ENCODE results near the gene MST1R. TPM values are rescaled to one million over a fixed set of nuclear protein-coding genes. Genes with fewer than 3 reads are reported as not detected.
"Not testable (repeated sequence)": the region's sequence is repeated elsewhere in the genome, so short reads cannot be mapped to it uniquely, and the experiment has no call there.

Gene MST1R
- total RNA-seq, 1 experiment from 2014 or later, result 39.0 TPM

- ATAC-seq (peak; percentile 98), DNase-seq (peak; percentile 96)
- ChIA-PET CTCF (interaction anchor here (0.6 to 1.0 kb wide), 3 partner anchors 10 to 293 kb away, joined by 3 to 20 read pairs (median 6); partner anchors contain the start of gene MON1A), POLR2A (ENCODE audit: unreplicated experiment) (interaction anchor here (1.0 to 1.6 kb wide), 3 partner anchors 9 to 34 kb away, joined by 3 to 9 read pairs (median 5); partner anchors contain the start of gene MON1A)
- Histone ChIP-seq H3K4me3 (ENCODE audit: low read length) (peak within 1 kb of the TSS; percentile 91), H2AFZ (ENCODE audit: low read length) (peak within 1 kb of the TSS; percentile 81), H3K4me1 (ENCODE audit: insufficient read depth, low read length) (peaks cover 4% of the 10 kb centered on the region), H3F3A (ENCODE audit: low read length, unreplicated experiment) (no peaks in the 10 kb centered on the region), H3K36me3 (ENCODE audit: low read depth, low read length) (0 out of 2 replicates have a peak, but pooled peaks cover 3% of the 10 kb centered on the region), H3K27ac (ENCODE audit: low read length) (peak within 1 kb of the TSS; percentile 82), H3K9me3 (ENCODE audit: low read length) (no peaks in the 10 kb centered on the region), H4K20me1 (ENCODE audit: low read length) (peaks cover 18% of the 10 kb centered on the region), H3K4me2 (ENCODE audit: low read length) (peak within 1 kb of the TSS; percentile 96), H3K9me2 (replicated peaks; ENCODE audit: low read length) (no peaks in the 10 kb centered on the region), H3K79me2 (ENCODE audit: low read length) (peaks cover 47% of the 10 kb centered on the region), H3K9ac (ENCODE audit: low read length) (peak within 1 kb of the TSS; percentile 84), H3K27me3 (ENCODE audit: low read length) (no peaks in the 10 kb centered on the region)
- no TSS peak for BruUV-seq (replicated peaks)
- TF ChIP-seq EZH2phosphoT487 (IDR thresholded peaks at IDR 0.05; ENCODE audit: borderline replicate concordance, low read length) (no peak), CTCF (conservative IDR thresholded peaks at IDR 0.05; ENCODE audit: low read depth, low read length) (no peak), EZH2 (IDR thresholded peaks at IDR 0.05; ENCODE audit: low read length, unreplicated experiment) (no peak)
- intact Hi-C loops (cut with micrococcal nuclease), result loop anchor here (1.0 kb wide), 1 partner anchor 11 kb away; the partner anchor contains the start of gene MON1A
Observed at GRCh38 chr3:49939858-49940666, 36.4 kb upstream of the MST1R start, which contains the start of gene RBM6. TSS of gene RBM6 (plus strand) at chr3:49940150. CDS start at chr3:49962642, 22,492 bp downstream.

- Histone ChIP-seq H3K27me3 (ENCODE audit: low read length) (no peaks in the 10 kb centered on the region), H3K4me3 (ENCODE audit: low read length) (no peak overlapping the region), H3K4me1 (ENCODE audit: insufficient read depth, low read length) (peaks cover 4% of the 10 kb centered on the region), H3K27ac (ENCODE audit: low read length) (no peak overlapping the region), H2AFZ (ENCODE audit: low read length) (no peak overlapping the region), H3F3A (ENCODE audit: low read length, unreplicated experiment) (no peaks in the 10 kb centered on the region), H3K9me2 (replicated peaks; ENCODE audit: low read length) (no peaks in the 10 kb centered on the region), H3K9me3 (ENCODE audit: low read length) (no peaks in the 10 kb centered on the region), H3K36me3 (ENCODE audit: low read depth, low read length) (no peaks in the 10 kb centered on the region), H3K4me2 (ENCODE audit: low read length) (no peak overlapping the region), H3K79me2 (ENCODE audit: low read length) (peaks cover 18% of the 10 kb centered on the region), H4K20me1 (ENCODE audit: low read length) (peaks cover 9% of the 10 kb centered on the region), H3K9ac (ENCODE audit: low read length) (no peak overlapping the region)
- intact Hi-C loops (cut with micrococcal nuclease), result no loop called here
- TF ChIP-seq CTCF (conservative IDR thresholded peaks at IDR 0.05; ENCODE audit: low read depth, low read length) (no peak), EZH2phosphoT487 (IDR thresholded peaks at IDR 0.05; ENCODE audit: borderline replicate concordance, low read length) (no peak), EZH2 (IDR thresholded peaks at IDR 0.05; ENCODE audit: low read length, unreplicated experiment) (no peak)
- ChIA-PET POLR2A (ENCODE audit: unreplicated experiment) (no interaction called here), CTCF (no interaction called here)
- DNase-seq (no peak), ATAC-seq (no peak)
- no TSS peak for BruUV-seq (replicated peaks)
Observed at GRCh38 chr3:49937090-49937489, 33.4 kb upstream of the MST1R start.

GRCh38 chr3:49932281-49932680, 28.6 kb upstream of the MST1R start:
- H3K9ac ChIP-seq (ENCODE audit: low read length); H3K4me2 ChIP-seq (ENCODE audit: low read length); DNase-seq; H3K4me3 ChIP-seq (ENCODE audit: low read length); ATAC-seq; H3K27me3 ChIP-seq (ENCODE audit: low read length); H3K36me3 ChIP-seq (ENCODE audit: low read depth, low read length); H2AFZ ChIP-seq (ENCODE audit: low read length); H3F3A ChIP-seq (ENCODE audit: low read length, unreplicated experiment); CTCF ChIA-PET; H3K9me2 ChIP-seq (replicated peaks; ENCODE audit: low read length); POLR2A ChIA-PET (ENCODE audit: unreplicated experiment); H3K27ac ChIP-seq (ENCODE audit: low read length); H4K20me1 ChIP-seq (ENCODE audit: low read length); intact Hi-C loops (cut with micrococcal nuclease); BruUV-seq (replicated peaks); H3K9me3 ChIP-seq (ENCODE audit: low read length): not testable (repeated sequence)
- H3K79me2 ChIP-seq (ENCODE audit: low read length), result peaks cover 20% of the 10 kb centered on the region
- peaks cover 25% of the 10 kb centered on the region for H3K4me1 ChIP-seq (ENCODE audit: insufficient read depth, low read length)

All from PC-3 (cell line).